SIG-M5 treated with dmso at 0.1 percent for 504 hours (cell line): ENCODE data around the gene MRPL30.
"Not testable (repeated sequence)": the region's sequence is repeated elsewhere in the genome, so short reads cannot be mapped to it uniquely, and the experiment has no call there.

Experiments used
- DNase-seq: peaks from one replicate; lab custom pipeline; 2025; ENCODE audit not compliant: unreplicated experiment; lab: John Stamatoyannopoulos, UW

MRPL30 gene

DNA sequence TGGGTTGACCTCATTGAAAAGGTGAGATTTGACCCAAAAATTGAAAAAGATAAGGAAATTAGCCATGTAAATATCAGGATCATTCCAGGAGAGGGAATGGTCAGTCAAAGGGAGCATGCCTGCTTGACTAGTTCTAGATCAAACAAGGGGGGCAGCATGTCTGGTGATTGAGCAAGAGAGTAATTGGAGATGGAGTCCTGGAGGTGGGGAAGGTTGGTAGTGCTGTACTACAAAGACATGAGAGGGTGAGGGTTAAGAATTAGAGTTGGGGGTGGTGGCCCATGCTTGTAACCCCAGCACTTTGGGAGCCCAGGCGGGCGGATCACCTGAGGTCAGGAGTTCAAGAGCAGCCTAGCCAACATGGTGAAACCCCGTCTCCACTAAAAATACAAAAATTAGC lies 2.0 kb downstream of the MRPL30 start:
- DNase-seq: peak; percentile 36

DNA sequence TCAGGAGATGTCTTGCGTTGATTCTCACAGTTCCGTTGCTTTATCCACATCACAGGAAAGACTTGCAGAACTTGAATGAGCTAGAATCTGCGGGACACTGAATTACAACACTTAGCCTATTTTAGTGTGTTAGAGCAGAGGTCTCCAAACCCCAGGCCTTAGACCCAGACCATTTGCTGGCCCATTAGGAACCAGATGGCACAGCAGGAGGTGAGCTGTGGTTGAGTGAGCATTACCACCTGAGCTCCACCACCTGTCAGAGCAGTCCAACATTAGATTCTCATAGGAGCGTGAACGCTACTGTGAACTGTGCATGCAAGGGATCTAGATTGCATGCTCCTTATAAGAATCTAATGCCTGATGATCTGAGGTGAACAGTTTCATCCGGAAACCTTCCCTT lies 3.8 kb downstream of the MRPL30 start:
- no peak for DNase-seq

DNA sequence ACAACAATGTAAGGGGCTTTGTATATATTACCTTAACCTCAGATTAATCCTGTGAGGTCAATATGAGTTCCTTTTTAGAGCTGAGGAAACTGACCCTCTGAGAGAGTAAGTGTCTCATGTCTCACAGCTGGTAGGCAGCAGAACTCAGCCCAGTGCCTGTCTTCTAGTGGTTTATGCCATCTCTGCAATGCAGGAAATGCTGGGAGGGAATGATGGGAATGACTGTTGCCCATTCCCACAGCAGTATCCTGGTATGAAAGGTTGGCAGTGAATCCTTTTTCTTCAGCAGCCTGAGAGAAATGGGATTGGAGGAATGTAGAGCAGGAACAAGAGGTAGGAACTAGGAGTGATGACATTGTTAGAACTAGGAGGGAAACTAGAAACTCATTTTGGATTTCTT lies 6.0 kb downstream of the MRPL30 start:
- no peak for DNase-seq

DNA sequence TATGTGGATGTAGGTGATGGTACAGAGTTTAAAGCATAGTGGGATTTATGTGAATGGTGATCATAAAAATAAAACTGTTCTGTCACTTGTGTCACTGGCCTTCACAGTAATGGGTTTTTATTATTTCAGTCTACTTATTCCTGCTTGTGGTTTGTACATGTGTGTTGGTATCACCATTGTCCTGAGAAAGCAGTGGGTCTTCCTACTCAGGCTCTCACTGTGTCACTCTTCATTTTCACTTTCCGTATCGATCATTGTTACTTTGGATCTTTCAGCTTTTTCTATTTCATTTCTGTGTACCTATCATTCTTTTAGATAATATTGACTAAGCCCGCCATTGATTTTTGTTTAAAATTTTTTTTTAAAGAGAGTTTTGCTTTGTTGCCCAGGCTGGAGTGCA lies 7.4 kb downstream of the MRPL30 start:
- DNase-seq: no peak

DNA sequence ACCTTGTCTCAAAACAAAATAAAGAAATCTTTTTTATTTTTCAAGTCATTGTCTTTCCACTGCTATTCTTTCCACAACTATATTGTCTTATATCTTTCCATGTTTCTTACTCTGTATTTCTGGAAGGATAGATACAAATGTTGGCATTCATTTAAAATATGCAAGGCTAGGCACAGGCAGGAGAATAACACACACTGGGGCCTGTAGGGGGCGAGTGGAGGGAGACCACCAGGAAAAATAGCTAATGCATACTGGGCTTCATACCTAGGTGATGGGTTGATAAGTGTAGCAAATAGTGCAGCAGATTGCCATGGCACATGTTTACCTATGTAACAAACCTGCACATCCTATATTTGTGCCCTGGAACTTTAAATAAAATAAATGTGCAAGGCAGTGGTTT lies 9.6 kb downstream of the MRPL30 start:
- DNase-seq: no peak

DNA sequence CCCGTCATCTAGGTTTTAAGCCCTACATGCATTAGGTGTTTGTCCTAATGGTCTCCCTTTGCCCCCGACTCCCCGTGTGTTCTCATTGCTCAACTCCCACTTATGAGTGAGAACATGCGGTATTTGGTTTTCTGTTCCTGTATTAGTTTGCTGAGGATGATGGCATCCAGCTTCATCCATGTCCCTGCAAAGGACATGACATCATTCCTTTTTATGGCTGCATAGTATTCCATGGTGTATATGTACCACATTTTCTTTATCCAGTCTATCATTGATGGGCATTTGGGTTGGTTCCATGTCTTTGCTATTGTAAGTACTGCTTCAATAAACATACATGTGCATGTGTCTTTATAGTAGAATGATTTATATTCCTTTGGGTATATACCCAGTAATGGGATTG lies 11.4 kb downstream of the MRPL30 start:
- DNase-seq: not testable (repeated sequence)

DNA sequence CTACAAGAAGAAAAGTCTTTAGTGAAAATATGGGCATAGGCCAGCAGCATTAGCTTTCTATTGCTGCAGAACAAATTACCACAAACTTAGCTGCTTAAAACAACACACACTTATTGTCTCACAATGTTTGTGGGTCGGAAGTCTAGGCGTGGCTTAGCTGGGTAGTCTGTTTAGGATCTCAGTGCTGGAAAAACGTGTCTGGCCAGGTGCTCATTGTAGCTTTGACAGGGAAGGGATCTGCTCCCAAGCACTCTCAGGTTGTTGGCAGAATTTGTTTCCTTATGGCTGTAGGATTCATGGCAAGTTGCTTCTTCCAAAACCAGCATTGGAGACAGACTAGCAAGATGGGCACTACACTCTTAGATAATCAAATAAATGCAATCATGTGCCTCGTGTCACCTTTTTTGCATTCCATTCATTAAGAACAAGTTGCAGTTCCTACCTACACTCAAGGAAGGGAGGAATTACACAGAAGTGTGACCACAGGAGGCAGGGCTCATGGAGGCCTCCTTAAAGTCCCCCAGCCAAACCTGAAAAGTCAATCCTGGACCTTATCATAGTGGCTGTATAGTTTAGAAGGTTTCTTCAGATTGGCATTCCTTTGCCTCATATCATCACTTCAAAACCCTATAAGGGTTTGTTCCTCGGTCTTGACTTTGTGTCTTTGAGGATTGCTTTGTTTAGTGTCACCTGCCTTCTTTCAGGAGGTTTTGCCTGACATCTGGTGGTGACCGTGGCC lies 17.3 kb downstream of the MRPL30 start:
- no peak for DNase-seq

DNA sequence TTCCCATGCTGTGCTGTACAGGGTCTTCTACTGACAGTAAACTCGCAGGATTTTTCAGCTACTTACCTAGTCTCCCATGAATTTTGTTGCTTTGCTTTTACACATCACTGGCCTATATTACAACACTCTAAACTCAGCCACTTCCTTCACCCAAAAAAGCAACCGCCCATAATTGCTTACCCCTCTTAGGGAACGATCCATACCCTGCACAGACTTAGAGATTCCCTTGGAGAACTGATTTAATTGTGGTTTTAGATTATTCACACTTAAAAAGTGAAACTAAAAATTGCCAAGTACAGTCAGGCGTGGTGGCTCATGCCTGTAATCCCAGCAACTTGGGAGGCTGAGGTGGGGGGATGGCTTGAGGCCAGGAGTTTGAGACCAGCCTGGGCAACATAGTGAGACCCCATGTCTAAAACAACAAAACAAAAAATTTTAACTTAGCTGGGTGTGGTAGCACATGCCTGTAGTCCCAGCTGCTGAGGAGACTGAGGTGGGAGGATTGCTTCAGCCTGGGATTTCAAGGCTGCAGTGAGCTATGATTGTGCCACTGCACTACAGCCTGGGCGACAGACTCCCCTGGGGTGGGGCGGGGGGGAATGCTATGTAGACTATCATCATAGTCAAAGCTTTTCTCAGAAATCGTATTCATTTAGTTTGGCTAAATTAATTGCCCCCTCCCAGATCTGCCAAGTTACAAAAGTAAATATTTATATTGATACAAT lies 19.3 kb downstream of the MRPL30 start:
- peak; percentile 68 for DNase-seq

DNA sequence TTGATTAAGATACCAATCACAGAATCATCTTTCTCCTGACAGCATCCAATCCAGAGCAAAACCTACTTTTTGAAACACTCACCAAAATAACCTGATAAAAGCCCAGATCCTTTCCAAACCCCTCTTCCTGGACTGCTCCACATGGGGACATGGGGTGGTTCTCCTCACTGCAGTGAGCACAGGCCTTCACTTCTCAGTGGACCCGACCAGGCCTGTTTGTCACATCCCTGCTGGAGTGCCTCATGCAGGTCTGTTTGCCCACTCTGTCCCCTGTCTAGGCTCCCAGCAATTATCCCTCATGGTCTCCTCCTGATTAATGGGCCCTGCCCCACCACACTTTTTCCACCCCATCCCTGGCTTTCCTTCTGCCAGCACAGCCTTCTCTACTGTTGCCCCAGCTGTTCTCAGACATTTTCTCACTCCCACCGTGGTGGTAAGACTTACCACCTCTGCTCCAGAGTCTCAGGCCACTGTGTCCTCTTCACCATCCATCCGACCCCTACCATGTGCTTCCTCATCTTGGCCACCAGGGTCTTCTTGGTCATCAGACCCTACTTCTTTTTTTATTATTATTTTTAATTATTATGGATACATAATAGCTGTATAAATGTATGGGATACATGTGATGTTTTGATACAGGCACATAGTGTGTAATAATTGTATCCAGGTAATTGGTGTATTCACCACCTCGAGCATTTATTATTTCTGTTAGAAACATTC lies 21.1 kb downstream of the MRPL30 start:
- no peak for DNase-seq

DNA sequence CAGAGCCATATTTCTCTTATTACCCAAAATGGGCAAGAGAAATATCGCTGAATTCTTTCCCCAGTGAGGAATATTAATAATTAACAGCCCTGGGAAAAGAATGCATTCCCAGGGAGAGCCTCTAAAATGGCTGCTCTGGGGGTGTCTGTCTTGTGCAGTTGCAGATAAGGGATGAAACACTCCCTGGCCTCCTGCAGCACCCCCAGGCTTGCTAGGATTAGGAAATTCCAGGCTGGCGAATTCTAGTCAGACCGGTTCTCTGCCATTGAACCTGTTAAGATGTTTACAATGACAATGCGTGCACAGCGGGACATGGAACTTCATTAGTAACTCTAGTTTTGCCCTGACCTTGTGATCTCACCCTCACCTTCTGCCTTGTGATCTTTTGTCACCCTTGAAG lies 24.5 kb downstream of the MRPL30 start:
- no peak for DNase-seq

DNA sequence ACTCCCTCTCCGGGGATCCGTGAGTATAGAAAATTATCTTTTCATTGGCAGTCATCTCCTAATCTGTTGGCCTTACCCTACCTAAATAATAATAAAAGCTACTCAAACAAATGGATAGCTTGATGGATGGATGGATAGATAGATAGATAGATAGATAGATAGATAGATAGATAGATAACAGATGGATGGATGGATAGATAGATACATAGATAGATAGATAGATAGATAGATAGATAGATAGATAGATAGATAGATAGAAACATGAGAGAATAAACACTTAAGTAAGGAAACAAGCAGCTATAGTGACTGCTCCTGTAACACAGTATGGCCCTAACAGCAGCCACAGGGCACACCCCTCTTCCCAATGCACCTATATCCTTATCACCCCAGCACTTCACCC lies 35.1 kb downstream of the MRPL30 start:
- no peak for DNase-seq

DNA sequence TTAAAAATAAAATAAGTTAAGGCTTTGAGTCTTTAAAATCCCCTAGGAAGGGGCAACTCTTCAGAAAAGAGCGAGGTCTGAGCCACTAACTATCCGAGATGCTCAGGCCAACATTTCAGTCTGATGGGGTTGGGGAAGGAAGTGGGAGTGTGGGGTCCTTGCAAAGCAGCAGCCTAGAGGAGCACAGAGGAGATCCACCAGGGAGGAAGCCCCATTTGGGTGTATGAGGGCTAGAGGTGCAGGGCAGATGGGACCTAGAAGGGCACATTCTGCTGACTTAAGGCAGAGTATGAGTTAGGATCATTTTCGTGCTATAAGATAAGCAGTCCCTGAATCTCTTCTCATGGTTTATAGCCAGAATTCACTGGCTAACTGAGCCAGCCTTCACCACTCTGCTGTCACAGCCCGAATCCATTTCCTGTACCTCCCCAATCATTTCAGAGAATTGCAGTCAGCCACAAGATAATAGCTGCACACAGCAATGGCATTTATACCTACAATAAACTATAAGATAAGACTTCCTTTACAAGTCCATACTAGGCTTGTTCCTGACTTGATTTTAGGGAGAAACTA lies 37.0 kb downstream of the MRPL30 start:
- DNase-seq: no peak

DNA sequence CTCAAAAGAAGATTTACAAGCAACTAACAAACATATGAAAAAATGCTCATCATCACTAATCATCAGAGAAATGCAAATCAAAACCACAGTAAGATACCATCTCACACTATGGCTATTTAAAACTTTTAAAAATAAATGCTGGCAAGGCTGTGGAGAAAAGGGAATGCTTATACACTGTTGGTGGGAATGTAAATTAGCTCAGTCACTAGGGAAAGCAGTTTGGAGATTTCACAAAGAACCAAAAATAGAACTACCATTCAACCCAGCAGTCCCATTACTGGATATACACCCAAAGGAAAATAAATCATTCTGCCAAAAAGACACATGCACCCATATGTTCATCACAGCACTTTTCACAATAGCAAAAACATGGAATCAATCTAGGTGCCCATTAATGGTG lies 52.2 kb downstream of the MRPL30 start:
- not testable (repeated sequence) for DNase-seq

DNA sequence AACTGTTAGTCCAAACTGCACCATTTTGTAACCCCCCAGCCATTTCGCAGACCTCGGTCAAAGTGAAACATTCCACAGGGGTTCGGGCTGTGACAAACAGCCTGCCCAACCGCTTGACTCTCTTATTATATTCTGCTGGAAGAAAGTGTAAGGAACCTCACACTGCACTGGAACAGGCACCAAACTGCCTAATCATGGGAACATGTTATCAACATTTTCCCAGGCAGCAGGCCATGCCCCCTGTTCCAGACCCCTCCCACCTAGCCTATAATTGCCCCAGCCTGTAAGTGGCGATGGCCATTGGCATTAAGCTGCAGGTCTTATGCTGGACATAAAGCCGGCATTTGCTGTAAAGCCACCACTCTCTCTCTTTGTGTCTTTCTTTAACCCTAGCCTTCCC lies 57.6 kb downstream of the MRPL30 start:
- no peak for DNase-seq

DNA sequence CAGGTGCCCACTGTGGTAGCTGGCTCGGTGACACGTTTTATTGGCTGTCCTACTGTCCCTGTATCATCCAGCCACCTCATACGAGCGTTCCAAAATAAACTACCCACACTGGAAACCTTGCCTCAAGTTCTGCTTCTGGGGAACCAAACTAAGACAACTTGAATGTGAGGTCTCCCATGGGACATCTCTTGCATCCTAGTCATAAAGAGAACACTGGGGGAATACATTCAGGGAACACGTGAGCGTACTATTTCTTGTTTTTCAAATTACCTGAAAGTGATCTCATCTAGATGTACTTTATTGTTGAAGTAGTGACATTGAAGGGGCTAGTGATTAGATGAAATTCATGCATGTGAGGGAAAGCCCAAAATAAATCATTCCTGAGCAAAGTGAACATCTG lies 59.4 kb downstream of the MRPL30 start:
- no peak for DNase-seq

DNA sequence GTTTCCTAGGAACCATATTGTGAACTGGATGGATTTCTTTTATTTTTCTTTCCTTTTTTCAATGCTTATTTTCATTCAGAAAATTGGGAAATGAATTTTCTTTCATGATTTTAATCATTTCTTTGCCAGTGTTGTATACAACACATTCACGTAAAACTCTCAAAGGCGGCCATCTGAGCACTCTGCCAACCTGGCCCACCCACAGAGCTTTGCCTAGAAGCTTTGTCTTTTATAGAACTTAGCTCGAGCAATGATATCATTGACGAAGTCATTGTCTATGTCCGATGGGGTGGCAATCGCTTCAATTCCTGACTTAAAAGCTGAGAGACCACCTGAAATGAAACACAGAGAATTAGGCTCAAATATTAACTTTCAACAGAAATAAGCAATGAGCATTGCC lies 61.2 kb downstream of the MRPL30 start:
- no peak for DNase-seq
